Hepatocyte (in vitro differentiated cells): ENCODE measurements around the gene SRP54.

Experiments used
- EZH2 ChIP-seq: fragments of 200-600 bp; sonication (generic); IDR thresholded peaks from 2 replicates; pipeline ENCODE4 v1.6.1; 2016; ENCODE audit warnings: antibody characterized with exemption, mild to moderate bottlenecking, borderline replicate concordance
- TF ChIP-seq, protein P1 (sequence below): fragments of 200-600 bp; sonication (generic); IDR thresholded peaks from 2 replicates; pipeline ENCODE4 v1.5.1; 2016; ENCODE audit warnings: antibody characterized with exemption, mild to moderate bottlenecking; ENCODE audit not compliant: poor library complexity

DNA sequence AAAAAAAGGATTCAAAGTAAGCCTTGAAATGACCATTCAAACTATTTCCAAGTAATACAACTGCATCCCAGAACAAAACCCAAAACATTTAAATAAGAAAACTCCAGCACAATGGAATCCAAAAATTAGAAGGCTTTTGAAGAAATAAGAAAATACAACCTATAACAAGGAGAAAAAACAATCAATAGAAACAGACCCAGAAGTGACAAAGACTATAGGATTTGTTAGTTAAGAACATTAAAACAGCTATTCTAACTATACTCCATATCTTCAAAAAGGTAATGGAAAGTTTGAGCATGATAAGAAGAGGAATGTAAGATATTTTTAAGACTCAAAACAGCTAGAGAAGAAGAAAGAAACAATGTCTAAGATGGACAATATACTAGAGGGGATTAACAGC is 39.3 kb upstream of the SRP54 start:
- TF ChIP-seq, protein P1, sequence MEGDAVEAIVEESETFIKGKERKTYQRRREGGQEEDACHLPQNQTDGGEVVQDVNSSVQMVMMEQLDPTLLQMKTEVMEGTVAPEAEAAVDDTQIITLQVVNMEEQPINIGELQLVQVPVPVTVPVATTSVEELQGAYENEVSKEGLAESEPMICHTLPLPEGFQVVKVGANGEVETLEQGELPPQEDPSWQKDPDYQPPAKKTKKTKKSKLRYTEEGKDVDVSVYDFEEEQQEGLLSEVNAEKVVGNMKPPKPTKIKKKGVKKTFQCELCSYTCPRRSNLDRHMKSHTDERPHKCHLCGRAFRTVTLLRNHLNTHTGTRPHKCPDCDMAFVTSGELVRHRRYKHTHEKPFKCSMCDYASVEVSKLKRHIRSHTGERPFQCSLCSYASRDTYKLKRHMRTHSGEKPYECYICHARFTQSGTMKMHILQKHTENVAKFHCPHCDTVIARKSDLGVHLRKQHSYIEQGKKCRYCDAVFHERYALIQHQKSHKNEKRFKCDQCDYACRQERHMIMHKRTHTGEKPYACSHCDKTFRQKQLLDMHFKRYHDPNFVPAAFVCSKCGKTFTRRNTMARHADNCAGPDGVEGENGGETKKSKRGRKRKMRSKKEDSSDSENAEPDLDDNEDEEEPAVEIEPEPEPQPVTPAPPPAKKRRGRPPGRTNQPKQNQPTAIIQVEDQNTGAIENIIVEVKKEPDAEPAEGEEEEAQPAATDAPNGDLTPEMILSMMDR, result no peak
- TF ChIP-seq EZH2, result no peak
